ENCODE data around the gene CYP8B1. TPM values are rescaled to one million over a fixed set of nuclear protein-coding genes. Genes with fewer than 3 reads are reported as not detected.

CYP8B1 gene
- total and polyA plus RNA-seq, 5 donors, result 0.02 to 0.14 TPM; not detected in 3

Other genes with a start within 250 kb of the CYP8B1 start
- 100 to 1,000 TPM; 100 to 141 (median 118) TPM for gene ZBTB47, start 222.2 kb downstream of the CYP8B1 start, total RNA-seq
- 99.5 TPM for gene ZBTB47, start 222.2 kb downstream of the CYP8B1 start, polyA plus RNA-seq
- 1 to 10 TPM in 1 of 4 donors, under 1 TPM in 3; 0.09 to 1.6 (median 0.40) TPM for gene KLHL40, start 190.3 kb downstream of the CYP8B1 start, total RNA-seq
- gene KLHL40, start 190.3 kb downstream of the CYP8B1 start, polyA plus RNA-seq, result 0.29 TPM
- gene HHATL, start 173.1 kb downstream of the CYP8B1 start, total RNA-seq, result 100 to 1,000 TPM; 480 to 768 (median 570) TPM
- 622 TPM for gene HHATL, start 173.1 kb downstream of the CYP8B1 start, polyA plus RNA-seq
- 1 to 10 TPM in 1 of 4 donors, under 1 TPM in 2, not detected in 1; 0.26 to 1.8 (median 0.96) TPM for gene CCDC13, start 102.6 kb downstream of the CYP8B1 start, total RNA-seq
- 0.84 TPM for gene CCDC13, start 102.6 kb downstream of the CYP8B1 start, polyA plus RNA-seq
- gene HIGD1A, start 71.4 kb downstream of the CYP8B1 start, total RNA-seq, result 100 to 1,000 TPM; 179 to 274 (median 239) TPM
- 348 TPM for gene HIGD1A, start 71.4 kb downstream of the CYP8B1 start, polyA plus RNA-seq
- 1 to 10 TPM; 1.4 to 2.4 (median 1.8) TPM for gene ACKR2, start 66.4 kb downstream of the CYP8B1 start, total RNA-seq
- 1.2 TPM for gene ACKR2, start 66.4 kb downstream of the CYP8B1 start, polyA plus RNA-seq
- gene ZNF662, start 30.3 kb upstream of the CYP8B1 start, total RNA-seq, result 1 to 10 TPM; 5.6 to 8.9 (median 7.0) TPM
- 3.1 TPM for gene ZNF662, start 30.3 kb upstream of the CYP8B1 start, polyA plus RNA-seq
- 1 to 10 TPM; 2.4 to 5.7 (median 4.0) TPM for gene GASK1A, start 103.4 kb upstream of the CYP8B1 start, total RNA-seq
- 1.5 TPM for gene GASK1A, start 103.4 kb upstream of the CYP8B1 start, polyA plus RNA-seq
- gene POMGNT2, start 230.2 kb upstream of the CYP8B1 start, total RNA-seq, result 10 to 100 TPM; 16.9 to 28.2 (median 25.0) TPM
- 23.4 TPM for gene POMGNT2, start 230.2 kb upstream of the CYP8B1 start, polyA plus RNA-seq